Measurements from ENCODE around the gene MAP3K2.

Gene MAP3K2

DNA sequence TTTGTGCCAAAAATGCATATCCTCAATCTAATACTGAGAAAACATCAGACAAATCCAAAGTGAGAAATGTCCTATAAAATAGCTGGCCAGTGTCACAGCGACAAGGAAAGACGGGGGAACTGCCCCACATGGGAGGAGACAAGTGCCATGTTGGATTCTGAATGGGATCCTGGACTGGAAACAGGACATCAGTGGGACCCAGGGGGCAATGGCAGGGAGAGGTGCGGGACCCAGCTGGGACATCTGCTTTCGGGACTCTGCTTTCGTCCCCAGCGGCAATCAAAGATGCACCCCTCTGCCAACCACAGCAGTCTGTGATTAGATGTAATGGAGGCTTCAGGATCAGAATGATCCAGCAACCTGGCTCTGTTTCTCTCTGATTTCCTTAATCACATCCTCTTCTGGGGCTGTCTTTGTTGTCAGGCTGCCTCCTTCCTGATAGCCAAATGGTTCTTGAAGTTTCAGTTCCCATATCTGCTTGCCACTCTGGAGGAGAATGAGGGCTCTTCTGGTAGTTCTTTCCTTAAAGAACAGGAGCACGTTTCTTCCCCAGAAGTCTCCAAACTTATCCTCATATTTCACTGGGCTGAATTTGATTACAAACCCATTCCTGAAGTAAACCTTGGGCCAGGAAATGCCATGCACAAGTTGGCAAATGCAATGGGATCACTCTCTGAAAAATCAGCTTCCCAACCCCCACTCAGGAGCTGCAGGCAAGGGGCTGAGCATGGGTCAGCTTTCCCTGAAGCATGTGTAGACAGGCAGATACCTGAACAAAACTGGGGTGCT lies 16.9 kb upstream of the MAP3K2 start:
- no peak for DNase-seq

DNA sequence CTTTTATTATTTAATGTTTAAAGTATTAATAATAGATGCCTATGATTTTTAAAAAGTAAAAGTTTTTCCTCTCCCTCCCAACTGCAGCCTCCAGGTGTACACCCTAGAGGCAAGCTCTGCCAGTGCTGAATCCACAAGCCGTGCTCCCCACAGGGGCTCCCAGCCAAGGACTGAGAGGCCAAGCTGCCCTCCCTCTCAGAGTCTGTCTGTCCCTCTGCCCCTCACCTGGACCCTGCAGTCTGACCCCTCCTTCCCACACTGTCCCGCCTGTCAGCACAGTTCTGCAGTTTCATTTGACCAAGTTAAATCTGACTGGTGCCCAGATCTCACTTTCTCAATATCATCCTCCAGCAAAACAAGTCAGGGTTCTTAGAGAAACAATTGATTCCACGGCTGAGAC lies 15.7 kb upstream of the MAP3K2 start:
- DNase-seq: no peak

DNA sequence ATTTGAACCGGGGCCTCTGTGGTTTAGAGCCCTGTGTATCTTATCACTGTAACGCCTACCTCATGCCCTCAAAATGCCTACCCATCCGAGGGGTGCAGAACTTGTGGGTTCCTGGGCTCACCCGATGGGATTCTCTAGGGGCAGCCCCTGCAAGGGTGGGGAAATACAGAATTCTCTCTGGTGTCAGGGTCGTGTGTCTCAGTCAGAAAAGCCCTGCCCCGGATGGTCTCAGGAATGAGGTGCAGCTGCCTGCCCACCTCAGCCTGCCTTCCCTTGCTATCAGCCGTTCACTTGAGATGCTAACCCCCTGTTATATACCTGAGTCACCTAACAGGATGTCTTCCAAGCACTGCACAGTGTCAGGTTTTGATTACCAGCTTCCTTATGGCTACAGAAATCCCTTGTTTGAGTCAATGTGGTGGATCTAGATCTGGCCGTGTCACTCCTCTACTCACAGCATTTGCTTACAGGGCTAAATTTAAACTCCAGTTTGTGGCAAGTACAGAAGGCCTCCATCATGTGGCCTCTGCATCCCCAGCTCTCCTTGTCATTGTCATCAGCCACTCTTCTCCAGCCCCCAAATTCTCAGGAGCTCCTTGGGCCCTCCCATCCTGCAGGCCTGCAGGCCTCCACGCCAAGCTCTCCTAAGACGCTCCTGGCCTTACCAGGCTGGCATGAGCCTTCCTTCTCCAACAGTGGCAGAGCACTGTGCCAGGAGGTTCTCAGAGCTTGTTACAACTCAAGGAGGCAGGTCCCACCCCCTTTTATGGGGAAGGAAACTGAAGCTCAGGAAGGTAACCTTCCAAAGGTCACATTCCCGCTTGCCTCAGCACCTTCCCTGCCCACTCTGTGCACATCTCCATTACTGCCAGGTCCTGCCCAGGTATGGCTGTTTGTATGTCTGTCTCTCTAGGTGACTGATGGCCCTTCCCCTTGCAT lies 14.3 kb upstream of the MAP3K2 start:
- DNase-seq: no peak

DNA sequence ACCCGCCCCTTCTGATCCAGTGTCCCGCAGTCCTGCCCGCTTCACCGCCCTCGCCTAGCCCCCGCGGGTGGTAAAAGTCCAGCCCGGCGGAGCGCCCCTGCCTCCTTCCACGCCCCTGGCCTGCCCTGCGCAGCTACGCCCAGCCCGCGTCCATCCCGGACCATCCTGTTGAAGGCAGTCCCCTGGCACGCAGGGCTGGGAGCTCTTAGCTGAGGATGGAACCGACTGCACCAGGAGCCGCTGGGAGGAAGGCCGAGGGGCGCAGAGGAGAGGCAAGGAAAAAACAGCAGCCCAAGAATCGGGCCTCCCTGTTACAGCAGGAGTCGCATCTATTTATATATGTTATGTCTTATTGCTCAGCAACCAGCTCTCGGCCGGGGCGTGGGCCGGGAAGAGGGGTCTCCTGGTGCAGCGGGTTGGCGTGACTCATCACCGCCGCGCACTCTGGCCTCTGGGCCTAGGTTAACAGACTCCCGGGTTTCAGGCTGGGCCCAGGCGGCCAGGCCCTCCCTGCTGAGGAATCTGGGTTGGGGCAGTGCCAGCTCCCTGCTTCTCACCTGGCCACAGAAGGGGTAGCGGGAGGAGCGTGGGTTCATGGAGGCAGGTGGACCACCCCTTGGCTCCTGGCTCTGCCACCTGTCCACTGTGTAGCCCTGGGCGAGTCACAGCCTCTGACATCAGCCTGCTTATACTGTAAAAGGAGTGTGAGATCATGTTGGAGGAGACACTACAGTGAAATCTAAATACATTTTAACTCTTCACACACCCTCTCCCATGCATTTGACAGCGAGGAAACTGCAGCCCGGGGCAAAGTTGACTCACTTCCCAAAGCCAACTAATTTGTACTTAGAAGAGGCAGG lies 13.4 kb upstream of the MAP3K2 start:
- peak; percentile 78 for DNase-seq

DNA sequence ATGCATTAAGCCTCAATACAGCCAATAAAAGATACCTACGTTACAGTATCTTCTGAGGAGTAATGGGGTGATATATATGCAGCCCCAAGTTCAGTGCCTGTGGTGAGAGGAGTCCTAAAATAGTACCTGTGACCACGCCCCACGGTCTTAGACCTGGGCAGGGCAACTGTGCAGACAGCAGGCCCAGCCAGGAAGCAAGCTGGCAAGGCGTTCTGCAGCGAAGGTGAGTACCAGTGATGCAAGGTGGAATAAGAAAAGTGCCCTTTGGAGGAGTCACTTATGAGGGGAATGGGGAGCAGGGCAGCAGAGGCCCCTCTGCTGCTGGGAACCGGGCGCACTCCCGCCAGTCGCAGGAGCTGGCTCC lies 12.7 kb upstream of the MAP3K2 start:
- DNase-seq: no peak

DNA sequence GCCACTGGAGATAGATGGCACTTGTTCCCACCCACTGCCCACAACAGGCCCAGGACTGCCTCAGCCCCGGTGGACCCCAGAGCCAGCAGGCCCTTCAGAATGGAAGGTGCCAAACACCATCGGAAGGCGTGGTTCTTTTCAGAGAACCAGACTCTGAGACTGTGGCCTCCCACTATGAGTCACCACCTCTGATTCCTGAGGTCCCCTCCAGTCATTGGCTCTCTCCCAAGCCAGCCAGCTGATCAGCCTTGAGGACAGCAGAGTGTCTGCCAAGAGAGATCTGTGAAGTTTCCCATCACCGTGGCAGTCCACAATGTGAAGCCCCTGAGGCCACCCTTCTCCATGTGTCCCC lies 10.4 kb upstream of the MAP3K2 start:
- DNase-seq: peak; percentile 95

DNA sequence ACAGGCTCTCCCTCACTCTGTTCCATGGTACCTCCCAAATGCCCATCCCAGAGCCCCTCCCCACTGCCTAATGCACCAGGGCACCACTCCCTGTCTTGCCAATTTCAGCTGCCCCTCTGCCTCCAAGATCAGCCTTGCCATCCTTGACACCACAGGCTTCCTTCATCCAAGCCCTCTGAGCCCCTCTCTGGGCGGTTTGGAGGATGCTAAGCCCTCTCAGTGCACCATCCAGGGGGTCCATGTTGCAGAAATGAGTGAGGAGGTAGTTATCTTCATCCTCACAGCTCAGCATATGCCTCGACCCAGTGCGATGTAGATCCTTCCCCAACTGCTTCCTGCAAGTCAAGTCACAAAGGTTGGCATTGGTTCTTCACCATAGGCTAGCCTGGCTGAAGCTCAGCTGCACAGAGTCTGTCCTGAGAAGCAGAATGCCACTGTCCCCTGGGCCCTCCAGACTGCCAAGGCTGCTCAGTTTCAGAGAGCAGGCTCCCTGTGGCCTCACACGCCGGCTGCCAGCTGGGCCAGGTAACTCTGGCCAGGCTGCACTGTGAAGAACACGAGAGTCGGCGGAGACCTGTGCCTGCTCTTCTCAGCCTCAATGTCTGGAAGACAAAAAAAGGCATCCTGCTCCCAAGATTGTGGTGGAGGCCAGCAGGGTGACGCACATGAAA lies 9.9 kb upstream of the MAP3K2 start:
- DNase-seq: no peak

DNA sequence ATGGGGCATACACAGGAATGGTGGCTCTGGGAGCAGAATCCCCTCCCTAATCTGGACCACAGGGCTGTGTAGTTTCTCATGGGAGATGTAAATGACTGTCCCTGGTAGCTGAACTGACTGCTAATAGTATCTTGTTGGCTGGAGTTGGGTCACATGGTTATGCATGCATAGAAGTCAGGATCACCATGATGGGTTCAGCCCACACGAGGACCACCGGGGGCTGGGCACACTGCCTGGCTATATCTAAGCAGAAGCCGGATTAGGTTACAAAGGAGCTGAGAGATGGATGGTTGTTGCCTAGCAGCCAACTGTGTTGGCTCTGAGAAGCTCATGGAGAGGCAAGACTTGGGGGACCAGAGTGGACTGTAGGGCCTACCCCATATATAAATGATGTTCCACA lies 6.7 kb upstream of the MAP3K2 start:
- no peak for DNase-seq

DNA sequence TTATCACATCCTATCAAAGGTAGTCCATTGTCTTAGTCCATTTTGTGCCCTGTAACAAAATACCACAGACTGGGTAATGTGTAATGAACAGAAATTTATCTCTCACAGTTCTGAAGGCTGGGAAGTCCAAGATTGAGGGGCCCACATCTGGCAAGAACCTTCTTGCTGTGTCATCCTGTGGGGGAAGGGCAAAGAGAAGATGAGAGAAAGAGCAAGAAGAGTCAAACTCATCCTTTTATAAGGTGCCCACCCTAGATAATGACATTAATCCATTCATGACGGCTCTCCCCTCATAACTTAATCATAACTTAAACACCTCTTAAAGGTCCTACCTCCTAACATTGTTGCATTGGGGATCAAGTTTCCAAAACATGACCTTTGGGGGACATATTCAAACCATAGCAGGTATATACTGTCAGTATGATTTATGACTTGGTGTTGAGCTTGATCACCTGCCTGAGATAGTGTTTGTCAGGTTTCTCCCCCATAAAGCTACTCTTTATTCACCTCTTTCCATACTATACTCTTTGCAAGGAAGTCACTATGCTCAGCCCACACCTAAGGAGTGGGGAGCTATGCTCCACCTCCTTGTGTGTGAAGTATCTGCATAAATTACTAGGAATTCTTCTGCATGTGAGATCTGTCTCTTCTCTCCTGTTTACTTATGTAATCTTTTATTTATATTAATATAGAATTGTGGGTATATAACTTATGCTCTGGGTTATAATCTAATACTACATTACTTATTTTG lies 5.2 kb upstream of the MAP3K2 start:
- DNase-seq: no peak

DNA sequence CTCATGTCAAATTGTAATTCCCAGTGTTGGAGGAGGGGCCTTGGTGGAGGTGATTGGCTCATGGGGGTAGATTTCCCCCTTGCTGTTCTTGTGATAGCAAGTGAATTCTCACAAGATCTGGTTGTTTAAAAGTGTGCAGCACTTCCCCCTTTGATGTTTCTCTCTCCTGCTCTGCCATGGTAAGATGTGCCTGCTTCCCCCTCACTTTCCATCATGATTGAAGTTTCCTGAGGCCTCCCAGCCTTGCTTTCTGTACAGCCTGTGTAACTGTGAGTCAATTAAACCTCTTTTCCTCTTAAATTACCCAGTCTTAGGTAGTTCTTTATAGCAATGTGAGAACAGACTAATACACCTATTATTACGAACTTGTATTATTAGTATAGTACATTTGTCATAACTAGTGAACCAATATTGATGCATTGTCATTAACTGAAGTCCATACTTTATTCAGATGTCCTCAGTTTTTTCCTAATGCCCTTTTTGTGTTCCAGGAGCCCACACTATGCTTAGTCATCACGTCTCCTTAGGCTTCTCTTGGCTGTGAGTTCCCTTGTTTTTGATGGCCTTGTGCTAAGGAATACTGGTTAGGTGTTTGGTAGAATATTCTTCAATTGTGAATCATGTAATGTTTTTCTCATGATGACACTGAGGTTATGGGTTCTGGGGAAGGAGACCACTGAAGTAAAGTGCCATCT lies 4.5 kb upstream of the MAP3K2 start:
- DNase-seq: no peak

DNA sequence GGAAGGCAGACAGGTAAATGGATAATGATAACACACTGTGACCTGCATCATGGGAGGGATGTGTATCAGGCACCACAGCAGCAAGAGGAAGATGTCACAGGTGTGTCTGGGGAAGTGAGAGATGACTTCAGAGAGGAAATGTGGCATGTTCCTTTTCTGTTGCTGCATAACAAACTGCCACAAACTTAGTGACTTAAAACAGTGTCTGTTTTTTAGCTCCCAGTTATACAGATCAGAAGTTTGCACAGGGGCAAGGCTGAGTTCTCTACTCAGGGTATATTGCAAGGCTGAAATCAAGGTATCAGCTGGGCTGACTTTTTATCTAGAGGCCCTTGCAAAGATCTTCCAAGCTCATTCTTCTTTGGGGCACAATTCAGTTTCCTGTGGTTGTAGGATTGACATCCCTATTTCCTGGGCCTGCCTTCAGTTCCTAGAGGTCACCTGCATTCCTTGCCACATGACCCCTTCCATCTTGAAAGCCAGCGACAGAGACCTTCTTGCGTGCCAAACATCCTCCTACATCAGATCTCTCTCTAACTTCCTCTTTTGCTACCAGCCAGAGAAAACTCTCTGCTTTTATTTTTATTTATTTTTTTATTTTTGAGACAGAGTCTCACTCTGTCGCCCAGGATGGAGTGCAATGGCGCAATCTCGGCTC lies 2.1 kb upstream of the MAP3K2 start:
- no peak for DNase-seq

DNA sequence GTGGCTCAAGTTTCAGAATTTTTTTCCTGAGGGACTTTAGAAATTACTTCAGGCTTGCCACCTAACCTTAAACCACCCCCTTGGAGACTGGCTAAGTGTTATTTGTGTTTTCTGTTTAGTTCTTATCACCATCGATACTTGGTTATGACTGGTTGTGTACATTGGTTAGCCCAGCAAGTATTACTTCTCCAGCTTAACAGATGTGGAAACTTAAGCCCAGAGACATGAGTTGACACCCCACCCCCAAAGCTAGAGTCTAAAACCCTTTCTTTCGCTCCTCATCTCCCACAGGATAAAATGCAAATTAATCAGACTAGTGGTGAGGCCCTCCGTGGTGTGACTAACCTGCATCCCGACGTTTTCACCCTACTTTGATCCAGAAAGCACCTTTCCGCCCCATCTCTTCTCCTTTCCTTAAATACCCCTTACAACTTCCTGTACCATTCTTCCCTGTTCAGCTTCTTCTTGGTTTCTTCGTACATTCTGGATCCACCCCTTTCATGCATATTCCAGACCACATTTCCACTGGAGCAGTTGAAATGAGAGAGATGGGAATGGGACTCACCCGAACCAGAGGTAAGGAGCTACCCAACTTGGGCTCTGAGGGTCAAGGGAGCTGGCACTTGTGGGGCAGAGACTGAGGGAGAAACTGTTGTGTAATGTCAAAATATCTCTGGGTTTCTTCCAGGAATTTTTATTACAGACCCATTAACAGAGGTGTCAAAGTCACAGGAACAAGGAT lies 819 bp upstream of the MAP3K2 start:
- no peak for DNase-seq

DNA sequence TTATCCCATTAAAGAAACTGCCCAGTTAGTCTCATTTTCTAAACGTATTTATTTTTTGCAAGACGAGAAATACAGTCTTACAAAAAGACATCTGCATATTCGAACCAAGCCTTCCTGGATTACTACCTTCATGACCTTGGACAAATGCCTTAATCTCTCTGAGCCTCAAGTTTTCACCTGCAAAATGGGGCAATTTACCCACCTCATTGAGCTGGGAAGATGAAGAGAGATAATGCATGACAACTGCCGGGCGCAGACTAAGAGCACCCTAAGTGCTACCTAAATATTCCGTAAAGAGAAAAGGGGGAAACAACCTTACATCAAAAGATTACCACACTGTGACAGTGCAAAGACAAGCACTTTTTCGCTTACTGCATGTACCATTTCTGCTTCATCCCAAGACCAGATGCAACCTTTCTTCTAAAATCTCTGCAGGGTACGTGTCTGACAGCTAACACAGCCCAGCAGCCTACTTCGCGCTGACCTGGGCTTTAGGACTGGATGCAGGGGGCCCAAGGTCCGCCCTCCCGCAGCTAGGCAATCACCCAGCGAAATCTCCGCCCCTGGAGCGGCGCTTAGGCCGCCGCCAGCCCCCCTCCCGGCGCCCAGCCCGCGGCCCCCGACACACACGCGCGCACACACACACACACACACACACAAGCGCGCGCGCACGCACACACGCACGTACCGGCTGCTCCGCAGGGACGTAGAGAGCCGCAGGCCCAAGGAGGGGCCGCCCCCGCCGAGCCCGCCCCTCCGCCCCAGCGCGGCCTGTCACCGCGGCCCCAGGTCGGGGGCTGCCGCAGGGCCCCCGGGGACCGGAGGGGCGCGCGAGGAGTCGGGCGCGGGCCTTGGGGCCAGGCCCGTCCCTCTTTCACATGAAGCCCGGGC lies 766 bp downstream of the MAP3K2 start:
- peak; percentile 85 for DNase-seq

DNA sequence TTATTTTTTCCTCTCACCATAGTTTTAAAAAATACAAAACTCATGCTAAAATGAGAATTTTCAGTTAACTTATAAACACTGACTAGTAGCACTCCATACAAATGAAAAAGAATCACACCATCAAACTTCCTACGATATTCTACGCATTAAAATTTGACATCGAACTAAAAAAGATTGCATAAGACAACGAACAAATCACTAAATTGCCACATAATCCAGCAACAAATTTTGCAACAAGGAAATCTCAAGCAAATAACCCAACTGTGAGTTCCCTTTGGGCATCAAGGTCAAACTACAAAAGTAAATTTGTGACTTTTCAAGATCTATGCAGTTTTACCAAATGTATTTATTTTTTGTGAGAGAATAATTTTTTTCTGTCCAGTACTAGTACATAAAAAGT lies 1.5 kb downstream of the MAP3K2 start:
- no peak for DNase-seq

DNA sequence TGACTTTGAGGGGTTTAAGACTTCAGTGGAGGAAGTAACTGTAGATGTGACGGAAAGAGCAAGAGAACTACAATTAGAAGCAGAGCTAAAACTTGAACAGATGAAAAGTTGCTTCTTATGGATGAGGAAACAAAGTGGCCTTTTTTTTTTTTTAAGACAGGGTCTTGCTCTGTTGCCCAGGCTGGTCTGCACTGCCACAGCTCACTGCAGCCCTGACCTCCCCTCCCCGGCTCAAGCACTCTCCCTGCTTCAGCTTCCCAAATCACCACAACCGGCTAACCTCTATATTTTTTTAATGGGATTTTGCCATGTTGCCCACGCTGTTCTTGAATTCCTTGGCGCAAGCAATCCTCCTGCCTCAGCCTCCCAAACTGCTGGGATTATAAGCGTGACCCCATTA lies 3.2 kb downstream of the MAP3K2 start:
- DNase-seq: no peak

DNA sequence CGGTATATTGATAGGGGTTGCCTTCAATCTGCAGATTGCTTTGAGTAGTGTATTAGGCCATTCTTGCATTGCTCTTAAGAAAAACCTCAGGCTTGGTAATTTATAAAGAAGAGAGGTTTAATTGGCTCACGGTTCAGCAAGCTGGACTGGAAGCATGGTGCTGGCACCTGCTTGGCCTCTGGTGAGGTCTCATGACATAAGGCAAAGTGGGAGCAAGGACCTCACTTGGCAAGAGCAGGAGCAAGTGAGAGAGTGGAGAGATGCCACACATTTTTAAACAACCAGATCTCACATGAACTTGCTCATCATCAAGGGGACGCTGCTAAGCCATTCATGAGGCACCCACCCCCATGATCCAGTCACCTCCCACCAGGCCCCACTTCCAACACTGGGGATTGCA lies 4.9 kb downstream of the MAP3K2 start:
- no peak for DNase-seq

DNA sequence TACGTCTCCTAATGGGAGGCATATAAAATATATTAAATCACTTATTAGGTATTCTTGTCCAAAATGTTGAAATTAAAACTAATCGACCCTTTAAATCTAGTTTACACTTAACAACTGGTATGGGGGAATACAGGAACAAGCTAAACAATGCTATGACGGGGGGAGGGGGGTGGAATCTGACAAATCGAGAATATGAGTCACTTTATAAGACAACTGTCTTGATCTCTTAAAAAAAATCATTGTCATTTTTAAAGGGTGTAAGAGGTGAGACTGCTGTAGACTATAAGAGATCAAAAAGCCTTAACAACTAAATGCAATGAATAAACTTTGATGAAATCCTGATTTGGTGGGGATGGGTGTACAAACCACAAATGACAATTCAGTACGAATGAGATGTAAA lies 6.0 kb downstream of the MAP3K2 start:
- DNase-seq: no peak

DNA sequence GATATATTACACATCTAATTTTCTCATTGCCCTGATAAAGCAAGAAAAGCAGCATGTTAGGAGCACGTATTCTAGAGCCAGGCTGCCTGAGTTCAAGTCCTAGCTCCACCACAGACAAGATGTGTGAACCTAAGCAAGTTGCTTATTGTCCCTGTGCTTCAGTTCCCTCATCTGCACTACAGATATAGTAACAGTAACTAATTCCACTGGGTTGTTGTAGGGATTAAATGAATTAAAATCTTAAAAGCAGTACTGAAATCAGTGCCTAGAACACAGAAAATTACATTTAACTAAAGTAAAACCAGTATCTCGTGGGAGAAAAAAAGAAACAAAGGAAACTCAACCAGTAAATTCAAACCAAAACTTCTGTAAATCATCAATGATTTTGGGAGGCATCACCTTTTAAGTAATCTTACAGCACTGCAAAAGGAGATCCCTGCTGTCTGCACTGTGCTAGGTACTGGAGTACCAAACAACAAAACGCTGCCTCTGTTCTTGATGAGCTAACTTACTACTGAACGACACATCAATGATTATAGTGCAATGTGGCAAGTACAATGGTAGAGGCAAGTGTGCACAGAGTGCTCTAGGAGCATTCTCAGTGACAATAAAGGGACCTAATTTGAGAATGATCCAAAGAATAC lies 7.9 kb downstream of the MAP3K2 start:
- no peak for DNase-seq

DNA sequence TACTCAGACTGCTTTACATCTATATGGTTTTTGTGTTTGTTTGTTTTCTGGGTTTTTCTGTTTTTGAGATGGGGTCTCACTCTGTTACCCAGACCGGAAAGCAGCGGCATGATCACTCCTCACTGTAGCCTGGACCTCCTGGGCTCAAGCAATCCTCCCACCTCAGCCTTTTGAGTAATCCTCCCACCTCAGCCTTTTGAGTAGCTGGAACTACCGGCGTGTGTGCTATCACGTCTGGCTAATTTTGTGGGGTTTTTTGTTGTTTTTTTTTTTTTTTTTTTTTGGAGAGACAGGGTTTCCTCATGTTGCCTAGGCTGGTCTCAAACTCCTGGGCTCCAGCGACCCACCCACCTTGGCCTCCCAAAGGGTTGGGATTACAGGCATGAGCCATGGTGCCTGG lies 9.1 kb downstream of the MAP3K2 start:
- DNase-seq: no peak

All from EL (cell line).